H9 (cell line): ENCODE results near the gene ATL1. TPM values are rescaled to one million over a fixed set of nuclear protein-coding genes. Genes with fewer than 3 reads are reported as not detected.

ENCODE experiments used
- DNase-seq: peaks from one replicate; pipeline ENCODE4 v3.0.0-alpha.2; 2017
- H2AFZ ChIP-seq: one replicate; pipeline ENCODE4 v1.6.1; 2013; ENCODE audit warnings: mild to moderate bottlenecking, low read length, control low read depth, moderate library complexity
- H2AK5ac ChIP-seq: 2 replicates; pipeline ENCODE4 v1.6.1; 2013; ENCODE audit warnings: low read length, control low read depth, mixed read lengths; ENCODE audit not compliant: insufficient read length
- H2BK120ac ChIP-seq: one replicate; pipeline ENCODE4 v1.6.1; 2013; ENCODE audit warnings: low read depth, mild to moderate bottlenecking, low read length, control low read depth, inconsistent platforms; ENCODE audit not compliant: poor library complexity, severe bottlenecking
- H2BK12ac ChIP-seq: 2 replicates; pipeline ENCODE4 v1.6.1; 2013; ENCODE audit warnings: low read length, control low read depth, mixed read lengths, low read depth; ENCODE audit not compliant: insufficient read length
- H2BK15ac ChIP-seq: 2 replicates; pipeline ENCODE4 v1.6.1; 2013; ENCODE audit warnings: low read depth, low read length, control low read depth
- H2BK20ac ChIP-seq: one replicate; pipeline ENCODE4 v1.6.1; 2013; ENCODE audit warnings: low read depth, mild to moderate bottlenecking, low read length, control low read depth, inconsistent platforms; ENCODE audit not compliant: poor library complexity, severe bottlenecking
- H2BK5ac ChIP-seq: 2 replicates; pipeline ENCODE4 v1.6.1; 2013; ENCODE audit warnings: low read length, control low read depth, mixed read lengths; ENCODE audit not compliant: insufficient read length
- H3K14ac ChIP-seq: 2 replicates; pipeline ENCODE4 v1.6.1; 2013; ENCODE audit warnings: low read length, control low read depth; ENCODE audit not compliant: insufficient read depth
- H3K18ac ChIP-seq: 2 replicates; pipeline ENCODE4 v1.6.1; 2013; ENCODE audit warnings: low read depth, mild to moderate bottlenecking, mixed read lengths, low read length, control low read depth; ENCODE audit not compliant: insufficient read length
- H3K23ac ChIP-seq: 2 replicates; pipeline ENCODE4 v1.6.1; 2013; ENCODE audit warnings: low read length, control low read depth, mixed read lengths, low read depth; ENCODE audit not compliant: insufficient read length
- H3K23me2 ChIP-seq: 2 replicates; pipeline ENCODE4 v1.6.1; 2013; ENCODE audit warnings: low read depth, mild to moderate bottlenecking, mixed read lengths, low read length, control low read depth; ENCODE audit not compliant: insufficient read length, poor library complexity, severe bottlenecking
- H3K27ac ChIP-seq: 2 replicates; pipeline ENCODE4 v1.5.1; 2013; ENCODE audit warnings: low read length, control low read depth, mixed read lengths, low read depth; ENCODE audit not compliant: insufficient read length
- H3K27me3 ChIP-seq: 2 replicates; pipeline ENCODE4 v1.6.1; 2013; ENCODE audit warnings: low read length, control low read depth, inconsistent platforms; ENCODE audit not compliant: insufficient read depth
- H3K4ac ChIP-seq: 2 replicates; pipeline ENCODE4 v1.6.1; 2013; ENCODE audit warnings: low read depth, mild to moderate bottlenecking, control low read depth, inconsistent platforms, low read length, moderate library complexity
- H3K4me1 ChIP-seq: 2 replicates; pipeline ENCODE4 v1.6.1; 2013; ENCODE audit warnings: low read length, control low read depth, inconsistent platforms; ENCODE audit not compliant: insufficient read depth
- H3K4me2 ChIP-seq: 2 replicates; pipeline ENCODE4 v1.6.1; 2013; ENCODE audit warnings: low read length, control low read depth, mixed read lengths; ENCODE audit not compliant: insufficient read length, insufficient read depth
- H3K56ac ChIP-seq: 2 replicates; pipeline ENCODE4 v1.6.1; 2013; ENCODE audit warnings: low read depth, mild to moderate bottlenecking, mixed read lengths, low read length, control low read depth; ENCODE audit not compliant: insufficient read length
- H3K79me1 ChIP-seq: 2 replicates; pipeline ENCODE4 v1.6.1; 2013; ENCODE audit warnings: low read depth, mild to moderate bottlenecking, moderate library complexity, low read length, control low read depth, inconsistent platforms; ENCODE audit not compliant: insufficient read depth, poor library complexity, severe bottlenecking
- H3K79me2 ChIP-seq: 2 replicates; pipeline ENCODE4 v1.6.1; 2013; ENCODE audit warnings: low read length, control low read depth, inconsistent platforms; ENCODE audit not compliant: insufficient read depth
- H3K9ac ChIP-seq: 2 replicates; pipeline ENCODE4 v1.6.1; 2013; ENCODE audit warnings: low read length, control low read depth, mixed read lengths; ENCODE audit not compliant: insufficient read length; ENCODE audit errors: extremely low read depth
- H3K9me3 ChIP-seq: one replicate; pipeline ENCODE4 v1.6.1; 2013; ENCODE audit warnings: low read depth, low read length, inconsistent platforms; ENCODE audit not compliant: control insufficient read depth
- H3T11ph ChIP-seq: one replicate; pipeline ENCODE4 v1.6.1; 2013; ENCODE audit warnings: mild to moderate bottlenecking, low read length, control low read depth, inconsistent platforms
- H4K20me1 ChIP-seq: one replicate; pipeline ENCODE4 v1.6.1; 2013; ENCODE audit not compliant: control insufficient read depth, insufficient read length, insufficient read depth
- H4K5ac ChIP-seq: 2 replicates; pipeline ENCODE4 v1.6.1; 2013; ENCODE audit warnings: low read depth, mild to moderate bottlenecking, mixed read lengths, low read length, control low read depth; ENCODE audit not compliant: insufficient read length
- H4K8ac ChIP-seq: replicated peaks from 2 replicates; pipeline ENCODE4 v1.6.1; 2013; ENCODE audit warnings: low read length, control low read depth, mixed read lengths, low read depth; ENCODE audit not compliant: insufficient read length
- H4K91ac ChIP-seq: 2 replicates; pipeline ENCODE4 v1.6.1; 2013; ENCODE audit warnings: low read depth, mild to moderate bottlenecking, moderate library complexity, mixed read lengths, low read length, control low read depth; ENCODE audit not compliant: insufficient read length
- H3K27ac Mint-ChIP-seq, 3 experiments: 2 replicates in 2 of 3; 3 replicates in 1 of 3; pipeline ENCODE4 v1.8.0; 2020 to 2021; ENCODE audit warnings: mixed read lengths in 3 of 3, mild to moderate bottlenecking in 1 of 3, moderate library complexity in 1 of 3
- H3K27me3 Mint-ChIP-seq: 2 replicates; pipeline ENCODE4 v1.8.0; 2021; ENCODE audit warnings: low read depth, mild to moderate bottlenecking, moderate library complexity, mixed read lengths
- H3K36me3 Mint-ChIP-seq, 3 experiments: 2 replicates in 2 of 3; 3 replicates in 1 of 3; pipeline ENCODE4 v1.8.0; 2020 to 2021; ENCODE audit warnings: low read depth in 3 of 3, mixed read lengths in 3 of 3; ENCODE audit not compliant: insufficient read depth in 1 of 3
- H3K4me1 Mint-ChIP-seq, 2 experiments: 2 replicates each; pipeline ENCODE4 v1.8.0; 2020; ENCODE audit warnings: mixed read lengths in 2 of 2
- H3K4me3 Mint-ChIP-seq, 2 experiments: 2 replicates in 1 of 2; 3 replicates in 1 of 2; pipeline ENCODE4 v1.8.0; 2020 to 2021; ENCODE audit warnings: mild to moderate bottlenecking in 2 of 2, mixed read lengths in 2 of 2, moderate library complexity in 1 of 2
- H3K9me3 Mint-ChIP-seq, 2 experiments: 2 replicates in 1 of 2; 3 replicates in 1 of 2; pipeline ENCODE4 v1.8.0; 2020; ENCODE audit warnings: mild to moderate bottlenecking in 2 of 2, mixed read lengths in 2 of 2, moderate library complexity in 1 of 2
- CTCF ChIP-seq: fragments of 200-600 bp; sonication (generic); conservative IDR thresholded peaks from 3 replicates; pipeline ENCODE4 v1.8.0; 2021; ENCODE audit warnings: antibody characterized with exemption, mild to moderate bottlenecking
- WGBS: extraction: QIAGEN DNeasy Blood & Tissue Kit; methylation state at CpG from one replicate; pipeline ENCODE4 v1.1.7; 2013; ENCODE audit warnings: missing lambda C conversion rate, low lambda C conversion rate, mixed read lengths; ENCODE audit not compliant: insufficient read length; ENCODE audit errors: extremely low coverage; 5-methylcytosine and 5-hydroxymethylcytosine counted together
- total RNA-seq: library from RNA; stranded (reverse); gene quantifications from 2 replicates; pipeline ENCODE4 v1.2.1, GENCODE V29; 2021

Gene ATL1
- total RNA-seq, 1 experiment from 2014 or later, result 3.0 TPM

- no peak for DNase-seq
- no CpG with 5 or more reads among the region's 5 CpGs for WGBS
- Histone ChIP-seq H3T11ph (no peak overlapping the region), H4K5ac (no peak overlapping the region), H3K79me1 (no peaks in the 10 kb centered on the region), H3K23me2 (no peaks in the 10 kb centered on the region), H3K9ac (no peak overlapping the region), H2AFZ (no peak overlapping the region), H2BK5ac (no peak overlapping the region), H3K4ac (no peak overlapping the region), H2BK12ac (no peak overlapping the region), H3K79me2 (no peaks in the 10 kb centered on the region), H4K8ac (no peak overlapping the region), H4K20me1 (no peaks in the 10 kb centered on the region), H3K27me3 (no peaks in the 10 kb centered on the region), H4K91ac (no peak overlapping the region), H2BK120ac (no peak overlapping the region), H2BK20ac (no peak overlapping the region), H3K23ac (no peak overlapping the region), H3K27ac (no peak overlapping the region), H3K9me3 (no peaks in the 10 kb centered on the region), H3K56ac (no peak overlapping the region), H3K4me2 (no peak overlapping the region), H2AK5ac (no peak overlapping the region), H3K18ac (no peak overlapping the region), H3K14ac (no peak overlapping the region; the same call in 1 of the 2 replicates), H2BK15ac (no peak overlapping the region), H3K4me1 (no peaks in the 10 kb centered on the region)
- Mint-ChIP-seq H3K4me3 (no peak overlapping the region), H3K9me3 (no peaks in the 10 kb centered on the region), H3K36me3 (no peaks in the 10 kb centered on the region), H3K27me3 (no peaks in the 10 kb centered on the region), H3K27ac (no peak overlapping the region), H3K4me1 (peaks cover 8% of the 10 kb centered on the region in 2 experiments)
- TF ChIP-seq CTCF, result no peak
These were observed 118.2 kb downstream of the ATL1 start for GRCh38 chr14:50678163-50678562.
